Measurements from ENCODE around the gene WDR70.

Gene WDR70

DNA sequence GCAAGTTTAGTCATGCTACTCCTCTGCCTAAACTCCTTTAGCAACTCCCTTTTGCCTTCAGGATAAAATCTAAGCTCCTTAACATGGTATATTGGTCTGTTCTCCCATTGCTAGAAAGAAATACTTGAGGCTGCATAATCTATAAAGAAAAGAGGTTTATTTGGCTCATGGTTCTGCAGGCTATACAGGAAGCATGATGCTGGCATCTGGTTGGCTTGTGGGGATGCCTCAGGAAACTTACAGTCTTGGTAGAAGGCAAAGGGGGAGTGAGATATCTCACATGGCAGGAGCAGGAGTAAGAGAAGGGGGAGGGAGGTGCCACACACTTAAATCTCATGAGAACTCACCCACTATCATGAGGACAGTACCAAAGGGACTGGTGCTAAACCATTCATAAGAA, 315.7 kb downstream of the WDR70 start:
- H4K20me1 ChIP-seq, result no peaks in the 10 kb centered on the region
- no peak overlapping the region for H3K4me3 ChIP-seq
- TF ChIP-seq Cebpa-rat (IDR thresholded peaks at IDR 0.05), result no peak
- H3K36me3 ChIP-seq, result peaks cover 6% of the 10 kb centered on the region; the same call in 1 of the 2 replicates
- no peaks in the 10 kb centered on the region for H3K4me1 ChIP-seq
- no peak overlapping the region for H3K27ac ChIP-seq
- H3K4me2 ChIP-seq, result no peak overlapping the region
- 0 out of 2 replicates have a peak, but pooled peaks cover 6% of the 10 kb centered on the region for H3K9me3 ChIP-seq
- no peak overlapping the region for H3K9ac ChIP-seq
- H3K27me3 ChIP-seq, result no peaks in the 10 kb centered on the region

GRCh38 chr5:37695647-37696046, 316.5 kb downstream of the WDR70 start:
- no peak overlapping the region for H3K4me2 ChIP-seq
- no peaks in the 10 kb centered on the region for H4K20me1 ChIP-seq

DNA sequence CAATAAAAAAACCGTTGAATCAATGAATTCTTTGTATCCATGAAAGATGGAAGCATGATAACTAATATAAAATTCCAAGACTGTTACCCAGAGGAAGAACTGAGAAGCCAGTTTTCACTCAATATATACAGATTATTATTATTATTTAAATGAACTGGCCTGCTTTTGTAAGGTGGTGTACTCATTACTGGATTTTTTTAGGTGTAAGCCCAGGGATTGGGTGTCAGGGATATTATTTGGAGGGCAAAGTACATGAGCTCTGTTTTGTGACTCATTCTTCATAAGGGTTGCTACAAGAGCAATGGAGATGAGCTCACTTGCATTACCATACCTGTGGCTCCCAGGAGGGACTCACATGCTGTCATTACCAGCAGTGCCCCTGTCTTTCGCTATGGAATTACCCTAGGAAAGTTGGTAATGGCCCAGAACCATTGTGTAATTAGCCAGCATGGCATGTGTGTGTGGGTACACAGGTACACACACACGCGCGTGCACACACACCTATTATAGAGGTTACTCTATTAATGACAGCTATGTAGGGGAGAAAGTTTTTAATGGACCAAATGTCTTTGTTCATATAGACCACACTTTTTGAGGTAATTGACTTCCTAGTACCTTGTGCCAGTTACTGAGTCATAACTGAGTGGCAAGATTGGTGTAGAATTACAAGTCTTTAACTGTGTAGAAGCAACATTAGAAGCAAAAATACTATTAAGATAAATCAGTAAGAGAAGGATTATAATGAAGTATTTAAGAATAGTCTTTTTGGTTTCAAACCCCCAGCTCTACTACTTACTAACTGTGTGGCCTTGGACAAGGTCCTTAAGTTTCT, 317.3 kb downstream of the WDR70 start:
- Histone ChIP-seq H3K36me3 (peaks cover 7% of the 10 kb centered on the region; the same call in 1 of the 2 replicates), H3K9ac (no peak overlapping the region), H3K4me1 (no peaks in the 10 kb centered on the region), H3K27ac (no peak overlapping the region), H3K4me2 (no peak overlapping the region), H3K4me3 (no peak overlapping the region), H3K27me3 (no peaks in the 10 kb centered on the region), H3K9me3 (0 out of 2 replicates have a peak, but pooled peaks cover 6% of the 10 kb centered on the region), H4K20me1 (no peaks in the 10 kb centered on the region)
- TF ChIP-seq Cebpa-rat (IDR thresholded peaks at IDR 0.05), result no peak

More at GRCh38 chr5:37695647-37696046, 316.5 kb downstream of the WDR70 start:
- Histone ChIP-seq H3K4me3 (no peak overlapping the region), H3K36me3 (peaks cover 7% of the 10 kb centered on the region; the same call in 1 of the 2 replicates), H3K27ac (no peak overlapping the region), H3K27me3 (no peaks in the 10 kb centered on the region), H3K9ac (no peak overlapping the region), H3K9me3 (0 out of 2 replicates have a peak, but pooled peaks cover 6% of the 10 kb centered on the region), H3K4me1 (no peaks in the 10 kb centered on the region)
- TF ChIP-seq Cebpa-rat (IDR thresholded peaks at IDR 0.05), result no peak

GRCh38 chr5:37701868-37702267, 322.8 kb downstream of the WDR70 start:
- Histone ChIP-seq H3K36me3 (peaks cover 11% of the 10 kb centered on the region; the same call in 1 of the 2 replicates), H4K20me1 (no peaks in the 10 kb centered on the region), H3K27ac (no peak overlapping the region), H3K4me3 (no peak overlapping the region), H3K9me3 (no peaks in the 10 kb centered on the region), H3K27me3 (no peaks in the 10 kb centered on the region), H3K4me2 (no peak overlapping the region), H3K4me1 (no peaks in the 10 kb centered on the region), H3K9ac (no peak overlapping the region)
- TF ChIP-seq Cebpa-rat (IDR thresholded peaks at IDR 0.05), result no peak

- H3K27ac ChIP-seq, result no peak overlapping the region
- no peak overlapping the region for H3K9ac ChIP-seq
Observed at GRCh38 chr5:37703841-37704241, 324.7 kb downstream of the WDR70 start.

GRCh38 chr5:37704406-37704805, 325.3 kb downstream of the WDR70 start:
- Histone ChIP-seq H3K4me1 (no peaks in the 10 kb centered on the region), H3K27me3 (no peaks in the 10 kb centered on the region), H4K20me1 (no peaks in the 10 kb centered on the region), H3K36me3 (peaks cover 10% of the 10 kb centered on the region; the same call in 1 of the 2 replicates), H3K9ac (no peak overlapping the region), H3K9me3 (no peaks in the 10 kb centered on the region), H3K4me3 (no peak overlapping the region), H3K4me2 (no peak overlapping the region), H3K27ac (no peak overlapping the region)
- no peak for TF ChIP-seq Cebpa-rat (IDR thresholded peaks at IDR 0.05)

More at GRCh38 chr5:37703841-37704241, 324.7 kb downstream of the WDR70 start:
- H4K20me1 ChIP-seq, result no peaks in the 10 kb centered on the region
- no peaks in the 10 kb centered on the region for H3K4me1 ChIP-seq
- TF ChIP-seq Cebpa-rat (IDR thresholded peaks at IDR 0.05), result no peak
- H3K36me3 ChIP-seq, result peaks cover 11% of the 10 kb centered on the region; the same call in 1 of the 2 replicates
- no peaks in the 10 kb centered on the region for H3K27me3 ChIP-seq
- no peak overlapping the region for H3K4me3 ChIP-seq
- H3K4me2 ChIP-seq, result no peak overlapping the region
- no peaks in the 10 kb centered on the region for H3K9me3 ChIP-seq

GRCh38 chr5:37709020-37709419, 329.9 kb downstream of the WDR70 start:
- Histone ChIP-seq H3K27ac (no peak overlapping the region), H3K9me3 (no peaks in the 10 kb centered on the region), H3K4me3 (no peak overlapping the region), H3K36me3 (peaks cover 4% of the 10 kb centered on the region; the same call in 1 of the 2 replicates), H3K4me2 (no peak overlapping the region), H3K4me1 (no peaks in the 10 kb centered on the region), H3K9ac (no peak overlapping the region), H3K27me3 (no peaks in the 10 kb centered on the region), H4K20me1 (no peaks in the 10 kb centered on the region)
- no peak for TF ChIP-seq Cebpa-rat (IDR thresholded peaks at IDR 0.05)

DNA sequence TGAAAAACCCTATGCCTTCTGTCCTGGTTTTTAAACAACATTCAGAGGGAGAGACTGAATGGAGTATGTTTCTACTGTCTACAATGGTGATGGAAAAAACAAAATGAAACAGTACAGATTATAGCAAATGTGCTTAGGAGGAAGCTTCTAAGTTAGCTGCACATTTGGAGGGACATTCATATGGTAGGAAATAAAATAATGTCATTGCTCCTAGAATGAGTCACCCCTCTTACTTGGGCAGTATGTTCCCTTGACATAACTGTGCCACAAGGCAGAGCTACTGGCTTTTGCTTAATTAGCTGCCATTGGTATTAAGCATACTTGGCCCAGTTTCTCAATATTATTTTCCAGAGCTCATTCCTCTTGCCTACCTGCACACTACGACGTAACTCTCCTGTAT, 331.8 kb downstream of the WDR70 start:
- no peak for TF ChIP-seq Cebpa-rat (IDR thresholded peaks at IDR 0.05)
- H3K36me3 ChIP-seq, result peaks cover 4% of the 10 kb centered on the region; the same call in 1 of the 2 replicates
- no peaks in the 10 kb centered on the region for H4K20me1 ChIP-seq
- H3K9ac ChIP-seq, result no peak overlapping the region
- H3K27ac ChIP-seq, result no peak overlapping the region
- H3K4me2 ChIP-seq, result no peak overlapping the region
- H3K4me1 ChIP-seq, result no peaks in the 10 kb centered on the region
- H3K9me3 ChIP-seq, result no peaks in the 10 kb centered on the region
- H3K27me3 ChIP-seq, result no peaks in the 10 kb centered on the region
- H3K4me3 ChIP-seq, result no peak overlapping the region

- Histone ChIP-seq H4K20me1 (no peaks in the 10 kb centered on the region), H3K4me2 (no peak overlapping the region), H3K9me3 (no peaks in the 10 kb centered on the region), H3K27ac (no peak overlapping the region), H3K4me3 (no peak overlapping the region), H3K36me3 (no peaks in the 10 kb centered on the region), H3K9ac (no peak overlapping the region), H3K4me1 (no peaks in the 10 kb centered on the region), H3K27me3 (no peaks in the 10 kb centered on the region)
- no peak for TF ChIP-seq Cebpa-rat (IDR thresholded peaks at IDR 0.05)
Observed at GRCh38 chr5:37712750-37713149, 333.6 kb downstream of the WDR70 start.

DNA sequence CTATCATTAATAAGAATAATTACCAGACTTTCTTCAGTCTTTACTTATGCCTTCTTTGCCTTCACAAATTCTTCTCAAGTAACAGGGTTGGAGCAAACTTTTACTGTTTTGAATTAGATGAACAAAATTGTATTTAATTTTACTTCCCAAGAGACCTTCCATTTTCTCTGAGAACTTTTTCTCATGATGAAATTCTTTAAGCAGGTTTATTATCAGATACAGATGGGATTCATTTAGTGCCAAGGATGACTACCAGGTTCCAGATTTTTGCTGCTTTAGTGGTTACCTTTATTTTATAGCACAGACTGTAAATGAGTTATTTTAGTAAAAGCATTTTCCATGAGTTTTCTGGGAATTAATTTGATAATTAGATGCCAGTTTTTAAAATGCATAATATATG, 335.6 kb downstream of the WDR70 start:
- Histone ChIP-seq H3K36me3 (no peaks in the 10 kb centered on the region), H3K9ac (no peak overlapping the region), H3K27ac (no peak overlapping the region), H3K4me2 (no peak overlapping the region), H3K4me3 (no peak overlapping the region), H3K27me3 (no peaks in the 10 kb centered on the region), H3K4me1 (no peaks in the 10 kb centered on the region), H3K9me3 (no peaks in the 10 kb centered on the region), H4K20me1 (no peaks in the 10 kb centered on the region)
- TF ChIP-seq Cebpa-rat (IDR thresholded peaks at IDR 0.05), result no peak

All from BLaER1 (cell line).